ENCODE results near the gene CTRL.
A peak's percentile ranks its signal among the peaks of the same experiment; 100 is the strongest.

Gene CTRL

GRCh38 chr16:67886387-67886786 lies 45.3 kb downstream of the CTRL start:
- DNase-seq (ENCODE audit: low spot score), result no peak

GRCh38 chr16:67885976-67886375 lies 45.7 kb downstream of the CTRL start:
- no peak for DNase-seq (ENCODE audit: low spot score)

GRCh38 chr16:67885545-67885944 lies 46.1 kb downstream of the CTRL start:
- no peak for DNase-seq (ENCODE audit: low spot score)

GRCh38 chr16:67884684-67885083 lies 47.0 kb downstream of the CTRL start, which contains the start of gene NRN1L:
NRN1L (plus strand) TSS chr16:67884885; CDS start chr16:67884904, 19 bp downstream.
- DNase-seq (ENCODE audit: low spot score), result no peak

- peak; percentile 70 for DNase-seq (ENCODE audit: low spot score)
Measured at GRCh38 chr16:67883872-67884261, 47.8 kb downstream of the CTRL start.

GRCh38 chr16:67883146-67883871 lies 48.4 kb downstream of the CTRL start:
- DNase-seq (ENCODE audit: low spot score), result no peak

- no peak for DNase-seq (ENCODE audit: low spot score)
Measured at GRCh38 chr16:67882374-67883145, 49.1 kb downstream of the CTRL start.

GRCh38 chr16:67881621-67882161 lies 50.0 kb downstream of the CTRL start:
- no peak for DNase-seq (ENCODE audit: low spot score)

- DNase-seq (ENCODE audit: low spot score), result no peak
Measured at GRCh38 chr16:67880584-67880983, 51.1 kb downstream of the CTRL start.

GRCh38 chr16:67879936-67880335 lies 51.7 kb downstream of the CTRL start:
- DNase-seq (ENCODE audit: low spot score), result no peak
